GM19324 (cell line): ENCODE results near the gene KCNQ1.

ENCODE experiments used
- ATAC-seq: cut with Tn5 transposase; IDR thresholded peaks from one replicate; pipeline ENCODE4 v1.9.1; 2021; ENCODE audit warnings: mild to moderate bottlenecking, moderate library complexity; ENCODE audit not compliant: unreplicated experiment, low FRiP score

The KCNQ1 gene

GRCh38 chr11:2702771-2703362 lies 258.1 kb downstream of the KCNQ1 start:
- no peak for ATAC-seq

GRCh38 chr11:2703363-2704141 lies 258.7 kb downstream of the KCNQ1 start:
- ATAC-seq: no peak

DNA sequence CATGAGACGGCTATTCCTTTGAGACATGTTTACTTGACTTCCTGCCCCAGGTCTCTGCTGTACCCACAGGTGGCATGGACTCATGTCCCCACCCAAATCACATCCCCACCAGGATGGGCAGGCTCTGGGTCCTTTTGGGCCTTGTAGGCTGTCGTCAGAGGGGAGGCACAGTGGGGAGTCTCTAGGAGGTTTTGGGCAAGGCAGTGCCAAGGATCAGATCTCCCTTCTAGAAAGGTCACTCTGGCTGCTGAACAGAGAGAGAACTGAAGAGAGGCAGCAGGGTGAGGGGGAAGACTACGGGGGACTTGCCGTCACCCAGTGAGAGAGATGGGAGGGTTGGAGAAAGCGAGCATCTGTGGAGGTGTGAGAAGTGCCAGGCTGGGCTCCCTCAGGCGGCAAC lies 259.5 kb downstream of the KCNQ1 start:
- ATAC-seq: no peak

- ATAC-seq: no peak
These were observed 260.2 kb downstream of the KCNQ1 start for GRCh38 chr11:2704896-2705606.

GRCh38 chr11:2706321-2706720 lies 261.5 kb downstream of the KCNQ1 start:
- ATAC-seq: no peak

DNA sequence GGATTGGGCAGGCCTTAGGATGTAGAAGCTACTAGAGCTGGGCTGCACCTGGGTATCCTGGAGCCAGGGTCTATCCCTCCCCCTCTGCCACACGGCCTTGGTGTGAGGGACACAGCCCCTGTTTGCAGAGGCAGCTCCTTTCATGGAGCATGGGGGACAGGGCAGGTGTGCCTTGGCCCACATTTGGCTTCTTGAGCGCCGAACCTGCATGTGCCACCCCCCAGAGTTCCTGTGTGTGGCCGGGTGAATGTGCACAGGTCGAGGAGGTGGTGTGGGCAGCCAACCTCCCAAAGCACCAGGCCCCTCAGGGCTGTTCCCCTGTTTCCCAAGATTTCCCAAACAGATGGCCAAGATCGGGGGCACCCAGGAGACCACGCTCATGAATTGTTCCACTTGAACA lies 262.9 kb downstream of the KCNQ1 start:
- ATAC-seq: no peak

- ATAC-seq: no peak
These were observed 263.4 kb downstream of the KCNQ1 start for GRCh38 chr11:2708151-2708581.

- ATAC-seq: no peak
These were observed 264.0 kb downstream of the KCNQ1 start for GRCh38 chr11:2708757-2709281.

GRCh38 chr11:2709429-2709828 lies 264.6 kb downstream of the KCNQ1 start:
- no peak for ATAC-seq

GRCh38 chr11:2711161-2711560 lies 266.4 kb downstream of the KCNQ1 start:
- ATAC-seq: no peak

GRCh38 chr11:2713094-2713493 lies 268.3 kb downstream of the KCNQ1 start:
- ATAC-seq: no peak

DNA sequence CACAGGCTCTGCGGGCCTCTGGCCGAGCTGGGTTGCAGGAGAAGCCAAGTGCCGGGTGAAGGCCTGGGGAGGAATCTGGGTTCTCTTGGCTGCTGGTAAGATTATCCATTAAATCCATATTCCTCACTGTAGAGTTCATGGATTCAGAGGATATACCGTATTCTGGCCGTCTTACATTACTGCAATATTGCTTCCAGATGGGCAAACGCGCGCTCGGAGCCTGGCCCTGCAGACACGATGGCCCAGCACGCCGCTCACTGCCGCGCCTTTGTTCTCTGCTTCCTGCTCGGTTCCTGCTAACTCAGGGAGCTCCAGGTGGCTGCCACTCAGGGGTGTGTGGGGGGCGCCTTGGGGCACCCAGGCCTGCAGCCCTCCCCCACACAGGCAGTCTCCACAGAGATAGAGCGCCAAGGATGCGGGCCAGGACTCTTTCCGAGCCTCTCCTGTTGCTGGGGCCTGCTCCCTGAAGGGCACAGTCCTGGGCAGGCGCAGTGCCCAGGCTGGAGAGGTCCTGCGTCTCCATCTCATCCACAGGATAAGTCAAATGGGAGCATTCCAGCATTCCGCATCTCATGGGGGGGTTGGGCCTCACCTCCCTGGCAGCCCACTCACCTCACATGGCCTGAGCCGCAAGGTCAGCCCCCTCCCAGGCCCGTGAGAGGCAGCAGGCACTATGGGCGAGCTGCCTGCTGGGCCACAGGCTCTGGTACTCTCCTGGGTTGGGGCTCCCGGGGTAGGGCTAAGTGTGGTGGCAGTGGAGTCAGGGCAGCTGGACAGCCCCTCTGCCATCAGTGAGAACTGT lies 269.1 kb downstream of the KCNQ1 start:
- ATAC-seq: no peak

- ATAC-seq: no peak
These were observed 269.6 kb downstream of the KCNQ1 start for GRCh38 chr11:2714463-2714800.

DNA sequence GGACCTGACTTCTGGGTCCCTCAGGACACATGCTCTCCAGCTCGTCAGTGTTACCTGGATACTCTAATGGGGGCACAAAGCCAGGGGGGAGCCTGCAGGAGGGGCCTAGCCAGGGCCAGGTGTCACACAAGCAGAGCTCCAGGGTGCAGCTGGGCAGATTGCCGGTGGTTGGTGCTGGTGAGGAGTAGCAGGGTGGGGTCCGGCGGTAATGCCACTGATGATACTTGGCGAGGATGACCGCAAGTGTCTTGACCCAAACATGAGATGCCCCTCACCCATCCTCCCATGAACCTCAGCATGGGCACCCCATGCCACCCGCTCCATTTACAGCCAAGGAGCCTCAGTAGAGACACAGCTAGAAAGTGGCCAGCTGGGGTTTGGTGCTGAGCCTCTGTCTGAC lies 270.1 kb downstream of the KCNQ1 start:
- ATAC-seq: no peak

DNA sequence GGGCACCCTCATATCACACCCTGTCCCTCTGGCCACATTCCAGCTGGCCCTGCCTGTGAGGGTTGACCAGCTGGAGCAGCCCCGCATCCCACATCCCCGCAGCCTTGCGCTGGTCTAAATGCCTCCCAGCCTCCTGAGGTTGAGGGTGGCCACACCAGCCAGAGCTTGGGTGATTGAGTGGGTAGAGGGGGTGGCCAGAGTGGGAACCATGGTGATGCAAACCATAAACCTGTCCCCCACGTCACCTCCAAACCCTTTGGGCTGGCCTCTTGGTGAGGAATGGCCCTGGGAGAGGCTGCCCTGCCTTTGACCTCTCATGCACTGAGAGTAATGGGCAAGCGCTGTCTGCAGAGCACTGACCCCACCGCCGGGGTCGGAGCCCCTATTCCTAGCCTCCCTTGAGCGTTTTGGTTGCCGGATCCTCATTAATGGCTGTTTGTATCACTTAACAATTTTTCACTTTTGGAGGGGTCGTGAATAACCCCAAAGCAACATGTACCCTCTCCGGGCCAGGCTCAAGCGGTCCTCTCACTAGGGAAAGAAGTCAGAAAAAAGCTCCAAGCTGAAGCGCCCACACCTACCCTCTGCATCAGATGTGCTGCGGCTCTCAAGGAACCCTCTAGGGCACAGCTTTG lies 271.0 kb downstream of the KCNQ1 start:
- no peak for ATAC-seq

- no peak for ATAC-seq
These were observed 271.7 kb downstream of the KCNQ1 start for GRCh38 chr11:2716376-2717095.

DNA sequence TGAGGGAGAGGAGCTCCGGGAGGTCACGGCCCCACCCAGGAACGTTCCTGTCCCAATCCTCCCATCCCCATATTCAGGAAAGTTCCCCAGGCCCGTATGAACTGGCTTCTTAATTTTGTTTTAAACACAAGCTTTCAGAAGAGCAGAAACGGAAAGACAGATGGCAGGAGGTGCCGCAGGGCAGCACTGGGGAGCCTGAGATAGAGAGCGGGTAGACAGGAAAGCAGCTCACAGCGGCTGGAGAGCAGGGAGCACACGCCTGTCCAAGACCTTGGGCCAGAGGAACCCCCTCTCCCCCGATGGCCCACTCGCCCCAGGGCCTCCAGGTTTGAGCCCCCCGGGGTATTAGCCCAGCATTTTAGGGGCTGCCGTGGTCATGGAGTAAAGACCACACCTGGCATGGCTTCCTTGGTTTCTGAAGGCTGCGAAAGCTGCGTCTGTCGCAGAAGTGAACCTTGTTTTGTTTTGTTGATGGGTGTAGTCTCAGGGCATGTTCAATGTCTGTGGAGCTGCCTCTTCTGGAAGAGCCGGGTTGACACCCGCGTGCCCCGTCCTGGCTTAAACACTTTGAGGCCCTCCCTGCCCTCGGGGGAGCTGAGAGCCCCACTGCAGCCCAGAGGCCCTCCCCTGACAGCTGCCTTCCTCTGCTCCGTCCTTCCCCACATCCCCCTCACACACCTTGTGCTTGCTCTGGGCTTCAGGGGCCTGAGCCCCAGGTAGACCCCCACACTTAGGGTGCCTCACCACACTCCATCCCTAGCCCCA lies 272.9 kb downstream of the KCNQ1 start:
- ATAC-seq: no peak

- no peak for ATAC-seq
These were observed 274.1 kb downstream of the KCNQ1 start for GRCh38 chr11:2718817-2719438.
